Type B pancreatic cell (in vitro differentiated cells): Measurements from ENCODE around the gene FMNL2. TPM values are rescaled to one million over a fixed set of nuclear protein-coding genes. Genes with fewer than 3 reads are reported as not detected.

ENCODE experiments used
- DNase-seq: peaks from one replicate; pipeline ENCODE4 v3.0.0; 2021; ENCODE audit warnings: mixed read lengths; ENCODE audit not compliant: unreplicated experiment; ENCODE audit errors: extremely low spot score
- H3K27ac Mint-ChIP-seq: 2 replicates; pipeline ENCODE4 v1.8.0; 2021; ENCODE audit warnings: mild to moderate bottlenecking, mixed read lengths
- H3K27me3 Mint-ChIP-seq: 2 replicates; pipeline ENCODE4 v1.8.0; 2021; ENCODE audit warnings: mixed read lengths
- H3K36me3 Mint-ChIP-seq: 2 replicates; pipeline ENCODE4 v1.8.0; 2021; ENCODE audit warnings: mixed read lengths
- H3K4me1 Mint-ChIP-seq: one replicate; pipeline ENCODE4 v1.8.0; 2021; ENCODE audit warnings: mixed read lengths; ENCODE audit not compliant: unreplicated experiment
- H3K4me3 Mint-ChIP-seq: 2 replicates; pipeline ENCODE4 v1.8.0; 2021; ENCODE audit warnings: mild to moderate bottlenecking, mixed read lengths
- H3K9me3 Mint-ChIP-seq: 2 replicates; pipeline ENCODE4 v1.8.0; 2021; ENCODE audit warnings: mixed read lengths
- total RNA-seq: library from RNA; stranded (reverse); gene quantifications from 2 replicates; pipeline ENCODE4 v1.2.1, GENCODE V29; 2021; ENCODE audit warnings: low replicate concordance
- TF ChIP-seq, protein P1 (sequence below): fragments of 200-600 bp; sonication (generic); conservative IDR thresholded peaks from 2 replicates; pipeline ENCODE4 v1.5.0; 2021; ENCODE audit warnings: antibody characterized with exemption, mild to moderate bottlenecking

The FMNL2 gene
- total RNA-seq, 1 donor from 2014 or later = 62.1 TPM

DNA sequence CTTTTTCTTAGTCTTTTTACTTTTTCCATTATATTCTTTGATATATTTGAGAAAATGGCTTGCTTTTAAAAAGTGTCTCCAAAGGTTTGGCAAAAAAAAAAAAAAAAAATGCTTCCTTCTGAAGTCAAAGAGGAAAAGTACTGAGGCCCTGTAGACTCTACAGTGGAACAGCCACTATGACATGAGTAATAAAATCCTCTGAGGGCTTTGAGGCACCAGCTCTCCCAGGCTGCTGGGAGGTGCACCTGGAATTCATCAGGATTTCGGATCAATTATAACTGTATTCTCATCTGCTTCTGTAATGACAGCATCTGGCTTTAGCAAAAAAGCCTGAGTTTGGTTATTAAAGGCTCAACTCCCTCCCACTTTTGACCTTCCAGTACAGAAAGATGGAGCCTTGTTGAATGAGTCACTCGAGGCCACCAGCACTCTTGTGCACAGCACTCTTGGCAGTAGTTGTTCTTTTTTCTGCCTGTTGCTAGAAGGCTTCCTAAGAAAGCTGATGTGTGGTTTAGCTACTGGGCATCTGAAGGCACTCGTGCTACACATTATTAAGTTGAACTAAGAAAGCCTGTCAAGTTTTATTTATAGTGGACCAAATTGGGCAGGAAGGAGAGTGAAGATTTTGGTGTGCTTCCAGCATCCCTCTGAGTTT lies 251.0 kb downstream of the FMNL2 start:
- Mint-ChIP-seq H3K36me3 (peaks cover 41% of the 10 kb centered on the region), H3K9me3 (no peaks in the 10 kb centered on the region), H3K27me3 (no peaks in the 10 kb centered on the region), H3K4me1 (peaks cover 9% of the 10 kb centered on the region), H3K4me3 (peak overlapping the region; percentile 13), H3K27ac (no peak overlapping the region)
- TF ChIP-seq, protein P1, sequence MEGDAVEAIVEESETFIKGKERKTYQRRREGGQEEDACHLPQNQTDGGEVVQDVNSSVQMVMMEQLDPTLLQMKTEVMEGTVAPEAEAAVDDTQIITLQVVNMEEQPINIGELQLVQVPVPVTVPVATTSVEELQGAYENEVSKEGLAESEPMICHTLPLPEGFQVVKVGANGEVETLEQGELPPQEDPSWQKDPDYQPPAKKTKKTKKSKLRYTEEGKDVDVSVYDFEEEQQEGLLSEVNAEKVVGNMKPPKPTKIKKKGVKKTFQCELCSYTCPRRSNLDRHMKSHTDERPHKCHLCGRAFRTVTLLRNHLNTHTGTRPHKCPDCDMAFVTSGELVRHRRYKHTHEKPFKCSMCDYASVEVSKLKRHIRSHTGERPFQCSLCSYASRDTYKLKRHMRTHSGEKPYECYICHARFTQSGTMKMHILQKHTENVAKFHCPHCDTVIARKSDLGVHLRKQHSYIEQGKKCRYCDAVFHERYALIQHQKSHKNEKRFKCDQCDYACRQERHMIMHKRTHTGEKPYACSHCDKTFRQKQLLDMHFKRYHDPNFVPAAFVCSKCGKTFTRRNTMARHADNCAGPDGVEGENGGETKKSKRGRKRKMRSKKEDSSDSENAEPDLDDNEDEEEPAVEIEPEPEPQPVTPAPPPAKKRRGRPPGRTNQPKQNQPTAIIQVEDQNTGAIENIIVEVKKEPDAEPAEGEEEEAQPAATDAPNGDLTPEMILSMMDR = no peak
- DNase-seq = no peak

DNA sequence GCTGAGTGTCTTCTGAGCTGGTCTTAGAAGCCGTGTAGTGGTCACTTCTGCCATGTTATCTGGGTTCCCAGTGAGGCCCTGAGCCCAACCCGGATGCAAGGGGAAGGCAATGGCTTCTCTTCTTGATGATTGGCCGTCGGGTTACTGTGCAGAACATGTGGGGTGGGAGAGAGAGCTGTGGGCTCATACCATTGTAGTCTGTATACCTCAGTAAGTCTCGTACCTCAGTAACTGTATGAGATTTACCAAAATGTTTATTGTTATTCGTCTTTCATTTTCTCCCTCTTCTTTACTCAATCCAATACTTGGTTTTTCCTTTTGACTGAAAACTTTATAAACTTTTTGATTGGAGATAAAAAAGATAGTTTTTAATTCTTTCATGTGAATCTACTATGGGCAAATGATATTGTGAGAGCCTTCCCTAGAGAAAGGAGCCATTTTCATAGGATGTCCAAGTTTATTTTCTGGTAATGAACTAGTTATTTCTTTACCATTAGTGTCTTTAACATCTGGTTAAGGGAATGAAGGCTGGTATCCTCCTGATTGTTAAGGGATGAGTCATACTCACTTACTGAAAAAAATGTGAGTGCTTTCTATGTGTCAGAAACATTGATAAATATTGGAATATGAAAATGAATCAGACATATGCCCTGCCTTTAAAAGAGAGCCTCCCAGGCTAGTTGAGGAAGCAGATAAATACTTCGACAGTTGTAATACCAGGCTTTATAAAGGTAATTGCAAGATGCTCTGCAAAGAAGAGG lies 252.4 kb downstream of the FMNL2 start:
- peaks cover 37% of the 10 kb centered on the region for H3K36me3 Mint-ChIP-seq
- no peak for DNase-seq
- H3K27me3 Mint-ChIP-seq = no peaks in the 10 kb centered on the region
- TF ChIP-seq, protein P1 = no peak
- no peak overlapping the region for H3K4me3 Mint-ChIP-seq
- no peak overlapping the region for H3K27ac Mint-ChIP-seq
- H3K4me1 Mint-ChIP-seq = peaks cover 9% of the 10 kb centered on the region
- no peaks in the 10 kb centered on the region for H3K9me3 Mint-ChIP-seq

DNA sequence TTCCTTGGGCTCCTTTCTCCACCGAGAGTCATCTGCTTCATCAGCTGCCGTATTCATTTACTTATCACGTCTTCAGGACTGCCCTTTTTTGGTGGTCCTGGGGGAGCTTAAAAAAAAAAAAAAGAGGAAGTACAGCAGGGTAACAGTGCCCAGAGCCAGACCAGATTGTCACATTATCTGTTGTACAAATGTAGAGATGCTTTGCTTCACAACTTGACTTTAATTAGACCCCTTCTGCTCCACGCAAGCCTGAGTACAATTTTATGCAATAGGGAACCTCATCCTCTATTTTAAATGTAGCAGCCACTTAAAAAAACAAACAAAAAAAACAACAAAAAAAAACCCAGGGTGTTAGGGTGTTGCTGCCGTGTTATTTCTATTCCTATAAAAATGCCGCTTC lies 254.0 kb downstream of the FMNL2 start:
- Mint-ChIP-seq H3K9me3 (no peaks in the 10 kb centered on the region), H3K27me3 (no peaks in the 10 kb centered on the region), H3K36me3 (peaks cover 36% of the 10 kb centered on the region), H3K4me3 (no peak overlapping the region), H3K27ac (no peak overlapping the region), H3K4me1 (peaks cover 14% of the 10 kb centered on the region)
- TF ChIP-seq, protein P1 = no peak
- no peak for DNase-seq

DNA sequence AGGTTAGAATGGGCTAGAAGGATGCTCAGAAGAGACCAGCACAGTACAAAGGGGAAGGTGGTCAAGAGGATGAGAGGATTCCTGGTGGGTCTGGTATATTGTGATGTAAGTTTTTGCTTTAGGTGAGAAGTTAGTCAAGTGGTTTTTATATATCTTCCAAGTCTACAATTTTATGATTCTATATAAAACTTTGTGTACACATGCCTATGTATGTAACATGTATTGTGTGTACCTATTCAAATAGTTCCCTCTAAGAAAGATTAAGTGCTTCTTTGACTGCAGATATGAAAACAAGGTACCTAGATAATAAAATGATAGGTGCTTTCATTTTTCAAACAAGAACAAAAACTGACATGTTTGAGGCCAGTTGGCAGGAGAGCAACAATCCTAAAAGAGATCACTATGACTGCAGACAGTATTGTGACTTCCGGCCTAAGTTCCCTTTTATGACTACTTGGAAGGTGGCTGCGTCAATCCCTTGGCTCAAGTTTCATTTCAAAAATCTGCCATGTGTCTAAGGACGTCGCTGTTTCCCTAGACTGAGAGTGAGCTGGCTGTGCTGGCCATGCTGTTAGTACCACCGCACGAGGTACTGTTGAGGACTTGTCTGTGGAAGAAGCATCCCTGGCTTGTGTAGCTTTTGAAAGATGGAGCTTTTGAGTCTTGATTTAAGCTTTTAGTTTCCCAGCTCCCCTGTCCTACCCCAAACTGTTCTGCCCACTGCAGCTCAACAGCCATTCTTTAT lies 259.2 kb downstream of the FMNL2 start:
- DNase-seq = no peak
- Mint-ChIP-seq H3K27me3 (no peaks in the 10 kb centered on the region), H3K9me3 (peaks cover 10% of the 10 kb centered on the region), H3K4me3 (no peak overlapping the region), H3K36me3 (peaks cover 26% of the 10 kb centered on the region), H3K4me1 (peaks cover 9% of the 10 kb centered on the region), H3K27ac (no peak overlapping the region)
- TF ChIP-seq, protein P1 = no peak

- H3K36me3 Mint-ChIP-seq = peaks cover 22% of the 10 kb centered on the region
- H3K4me1 Mint-ChIP-seq = peaks cover 15% of the 10 kb centered on the region
- H3K4me3 Mint-ChIP-seq = no peak overlapping the region
- H3K27me3 Mint-ChIP-seq = no peaks in the 10 kb centered on the region
- no peak for DNase-seq
- H3K9me3 Mint-ChIP-seq = peaks cover 10% of the 10 kb centered on the region
- TF ChIP-seq, protein P1 = no peak
- no peak overlapping the region for H3K27ac Mint-ChIP-seq
Measured at GRCh38 chr2:152594792-152595191, 259.8 kb downstream of the FMNL2 start.
